Progenitor cell of endocrine pancreas (in vitro differentiated cells): Measurements from ENCODE around the gene RNPS1. TPM values are rescaled to one million over a fixed set of nuclear protein-coding genes. Genes with fewer than 3 reads are reported as not detected.

Experiments used
- DNase-seq: peaks from one replicate; pipeline ENCODE4 v3.0.0; 2021; ENCODE audit warnings: low spot score; ENCODE audit not compliant: unreplicated experiment
- H3K27ac Mint-ChIP-seq: 2 replicates; pipeline ENCODE4 v1.8.0; 2021; ENCODE audit warnings: mild to moderate bottlenecking, moderate library complexity, mixed read lengths
- H3K27me3 Mint-ChIP-seq: 2 replicates; pipeline ENCODE4 v1.8.0; 2021; ENCODE audit warnings: mixed read lengths
- H3K36me3 Mint-ChIP-seq: 2 replicates; pipeline ENCODE4 v1.8.0; 2022; ENCODE audit warnings: mixed read lengths; ENCODE audit not compliant: insufficient read depth
- H3K4me1 Mint-ChIP-seq: 2 replicates; pipeline ENCODE4 v1.8.0; 2021; ENCODE audit warnings: low read depth, mixed read lengths
- H3K4me3 Mint-ChIP-seq: 2 replicates; pipeline ENCODE4 v1.8.0; 2021; ENCODE audit warnings: low read depth, mild to moderate bottlenecking, moderate library complexity, mixed read lengths
- H3K9me3 Mint-ChIP-seq: 2 replicates; pipeline ENCODE4 v1.8.0; 2021; ENCODE audit warnings: low read depth, mixed read lengths
- CTCF ChIP-seq: fragments of 200-600 bp; sonication (generic); IDR thresholded peaks from one replicate; pipeline ENCODE4 v1.5.0; 2021; ENCODE audit warnings: antibody characterized with exemption, mild to moderate bottlenecking; ENCODE audit not compliant: unreplicated experiment
- total RNA-seq: library from RNA; stranded (reverse); gene quantifications from 2 replicates; pipeline ENCODE4 v1.2.1, GENCODE V29; 2021

The RNPS1 gene
- total RNA-seq, 1 donor from 2014 or later = 237 TPM

GRCh38 chr16:2234813-2235170, 33.1 kb downstream of the RNPS1 start:
- TF ChIP-seq CTCF = no peak
- Mint-ChIP-seq H3K36me3 (peaks cover 11% of the 10 kb centered on the region), H3K4me1 (no peaks in the 10 kb centered on the region), H3K4me3 (no peak overlapping the region), H3K27me3 (peaks cover 5% of the 10 kb centered on the region), H3K27ac (no peak overlapping the region), H3K9me3 (no peaks in the 10 kb centered on the region)
- DNase-seq = no peak

- TF ChIP-seq CTCF = no peak
- Mint-ChIP-seq H3K4me1 (no peaks in the 10 kb centered on the region), H3K9me3 (no peaks in the 10 kb centered on the region), H3K36me3 (peaks cover 6% of the 10 kb centered on the region), H3K4me3 (no peak overlapping the region), H3K27me3 (peaks cover 5% of the 10 kb centered on the region), H3K27ac (no peak overlapping the region)
- DNase-seq = no peak
Measured at GRCh38 chr16:2233872-2234812, 33.8 kb downstream of the RNPS1 start.

- Mint-ChIP-seq H3K4me1 (no peaks in the 10 kb centered on the region), H3K9me3 (no peaks in the 10 kb centered on the region), H3K27ac (no peak overlapping the region), H3K27me3 (peaks cover 5% of the 10 kb centered on the region), H3K36me3 (peaks cover 6% of the 10 kb centered on the region), H3K4me3 (no peak overlapping the region)
- no peak for TF ChIP-seq CTCF
- no peak for DNase-seq
Measured at GRCh38 chr16:2233046-2233775, 34.7 kb downstream of the RNPS1 start.

- H3K9me3 Mint-ChIP-seq = no peaks in the 10 kb centered on the region
- DNase-seq = no peak
- H3K36me3 Mint-ChIP-seq = peaks cover 6% of the 10 kb centered on the region
- no peak overlapping the region for H3K4me3 Mint-ChIP-seq
- H3K27ac Mint-ChIP-seq = no peak overlapping the region
- H3K27me3 Mint-ChIP-seq = peaks cover 3% of the 10 kb centered on the region
- TF ChIP-seq CTCF = no peak
- no peaks in the 10 kb centered on the region for H3K4me1 Mint-ChIP-seq
Measured at GRCh38 chr16:2232094-2232990, 35.6 kb downstream of the RNPS1 start.
